ENCODE data around the gene VDR. TPM values are rescaled to one million over a fixed set of nuclear protein-coding genes. Genes with fewer than 3 reads are reported as not detected.

Gene VDR
- total RNA-seq, 1 donor: 32.2 TPM

GRCh38 chr12:47846294-47846996, 58.3 kb downstream of the VDR start:
- H3K4me2 ChIP-seq (ENCODE audit: insufficient read depth, low read length): no peak overlapping the region
- no peak for TF ChIP-seq CTCF (IDR thresholded peaks at IDR 0.05; ENCODE audit: extremely low read depth, low read depth, low read length)
- H3K27me3 ChIP-seq (ENCODE audit: insufficient read depth, low read length): no peaks in the 10 kb centered on the region
- H2AFZ ChIP-seq (ENCODE audit: low read length): no peak overlapping the region
- peaks cover 6% of the 10 kb centered on the region for H4K20me1 ChIP-seq (ENCODE audit: insufficient read depth, low read length)
- H3K4me1 ChIP-seq (ENCODE audit: insufficient read depth, low read length): no peaks in the 10 kb centered on the region
- H3K27ac ChIP-seq (ENCODE audit: low read depth, low read length): no peak overlapping the region
- H3K79me2 ChIP-seq (ENCODE audit: insufficient read depth, low read length): no peaks in the 10 kb centered on the region
- H3K36me3 ChIP-seq (ENCODE audit: insufficient read depth, low read length): peaks cover 30% of the 10 kb centered on the region
- no peak for DNase-seq (ENCODE audit: insufficient read length, low spot score, missing footprints)
- no peaks in the 10 kb centered on the region for H3K9me3 ChIP-seq (ENCODE audit: low read depth, low read length)
- no peak overlapping the region for H3K4me3 ChIP-seq (ENCODE audit: insufficient read depth, low read length)

GRCh38 chr12:47845081-47845480, 59.7 kb downstream of the VDR start:
- Histone ChIP-seq H3K4me3 (ENCODE audit: insufficient read depth, low read length) (no peak overlapping the region), H3K36me3 (ENCODE audit: insufficient read depth, low read length) (peaks cover 26% of the 10 kb centered on the region), H3K79me2 (ENCODE audit: insufficient read depth, low read length) (no peaks in the 10 kb centered on the region), H3K27ac (ENCODE audit: low read depth, low read length) (no peak overlapping the region), H3K9me3 (ENCODE audit: low read depth, low read length) (no peaks in the 10 kb centered on the region), H3K27me3 (ENCODE audit: insufficient read depth, low read length) (no peaks in the 10 kb centered on the region), H4K20me1 (ENCODE audit: insufficient read depth, low read length) (peaks cover 6% of the 10 kb centered on the region), H3K4me1 (ENCODE audit: insufficient read depth, low read length) (no peaks in the 10 kb centered on the region), H2AFZ (ENCODE audit: low read length) (no peak overlapping the region), H3K4me2 (ENCODE audit: insufficient read depth, low read length) (no peak overlapping the region)
- DNase-seq (ENCODE audit: insufficient read length, low spot score, missing footprints): no peak
- no peak for TF ChIP-seq CTCF (IDR thresholded peaks at IDR 0.05; ENCODE audit: extremely low read depth, low read depth, low read length)

- DNase-seq (ENCODE audit: insufficient read length, low spot score, missing footprints): no peak
- TF ChIP-seq CTCF (IDR thresholded peaks at IDR 0.05; ENCODE audit: extremely low read depth, low read depth, low read length): no peak
These were observed 60.4 kb downstream of the VDR start for GRCh38 chr12:47844264-47845019.

More at GRCh38 chr12:47844264-47845019, 60.4 kb downstream of the VDR start:
- peaks cover 25% of the 10 kb centered on the region for H3K36me3 ChIP-seq (ENCODE audit: insufficient read depth, low read length)
- H3K79me2 ChIP-seq (ENCODE audit: insufficient read depth, low read length): no peaks in the 10 kb centered on the region
- no peaks in the 10 kb centered on the region for H3K4me1 ChIP-seq (ENCODE audit: insufficient read depth, low read length)
- H3K27ac ChIP-seq (ENCODE audit: low read depth, low read length): no peak overlapping the region
- H2AFZ ChIP-seq (ENCODE audit: low read length): no peak overlapping the region
- no peaks in the 10 kb centered on the region for H3K27me3 ChIP-seq (ENCODE audit: insufficient read depth, low read length)
- no peaks in the 10 kb centered on the region for H3K9me3 ChIP-seq (ENCODE audit: low read depth, low read length)
- peaks cover 6% of the 10 kb centered on the region for H4K20me1 ChIP-seq (ENCODE audit: insufficient read depth, low read length)
- H3K4me2 ChIP-seq (ENCODE audit: insufficient read depth, low read length): no peak overlapping the region
- H3K4me3 ChIP-seq (ENCODE audit: insufficient read depth, low read length): no peak overlapping the region

Measured in osteoblast (primary cell).